Endothelial cell of umbilical vein (primary cell): ENCODE results near the gene ADAM22. TPM values are rescaled to one million over a fixed set of nuclear protein-coding genes. Genes with fewer than 3 reads are reported as not detected.

Source experiments
- BruUV-seq: library from RNA; stranded (reverse); fragments of 400-500 nt; replicated peaks from 2 replicates; lab custom pipeline; 2021; lab: Mats Ljungman, UMichigan
- CTCF ChIA-PET: fragments of 300-600, 350-600 bp; sonication (Branson Sonifier 250); formaldehyde crosslinking; loops from one replicate; lab custom pipeline; 2021; ENCODE audit warnings: antibody characterized with exemption, inconsistent platforms; lab: Charles Lee
- POLR2A ChIA-PET: fragments of 300-600, 350-600 bp; sonication (Branson Sonifier 250); formaldehyde crosslinking; loops from one replicate; lab custom pipeline; 2021; ENCODE audit warnings: antibody characterized with exemption, inconsistent platforms; lab: Charles Lee
- DNase-seq: peaks from one replicate; pipeline ENCODE4 v3.0.0-alpha.2; 2011; ENCODE audit warnings: low read depth, low spot score
- FAIRE-seq: peaks from 2 replicates; lab custom pipeline; 2011; peaks lifted over from hg19 to GRCh38; lab: Jason Lieb, UNC
- H2AFZ ChIP-seq: 2 replicates; pipeline ENCODE4 v1.6.0; 2012; ENCODE audit warnings: low read depth, low read length, control low read depth, inconsistent platforms
- H3K27ac ChIP-seq: 2 replicates; pipeline ENCODE4 v1.5.1; 2011; ENCODE audit warnings: low read depth, mild to moderate bottlenecking, control low read depth, low read length, moderate library complexity; ENCODE audit not compliant: insufficient read depth
- H3K27me3 ChIP-seq, 2 experiments: 2 replicates each; pipeline versions ENCODE4 v1.6.0 to v1.6.1; 2011; ENCODE audit warnings: low read length in 2 of 2, mixed read lengths in 1 of 2; ENCODE audit not compliant: control insufficient read depth in 2 of 2, insufficient read depth in 2 of 2
- H3K36me3 ChIP-seq, 2 experiments: 2 replicates in 1 of 2; 3 replicates in 1 of 2; pipeline ENCODE4 v1.5.1; 2011; ENCODE audit warnings: low read length in 2 of 2, mild to moderate bottlenecking in 1 of 2, moderate library complexity in 1 of 2; ENCODE audit not compliant: control insufficient read depth in 2 of 2, insufficient read depth in 2 of 2; ENCODE audit errors: extremely low read depth in 1 of 2
- H3K4me1 ChIP-seq: 3 replicates; pipeline ENCODE4 v1.5.1; 2011; ENCODE audit warnings: mild to moderate bottlenecking, low read length; ENCODE audit not compliant: control insufficient read depth, insufficient read depth; ENCODE audit errors: extremely low read depth
- H3K4me2 ChIP-seq: 2 replicates; pipeline ENCODE4 v1.6.1; 2011; ENCODE audit warnings: low read length, control low read depth, mixed read lengths; ENCODE audit not compliant: insufficient read depth
- H3K4me3 ChIP-seq, 3 experiments: fragments of 200-600 bp in 1 of 3; sonication (generic), shearing (Covaris generic) in 1 of 3; replicated peaks in 1 of 3; 2 replicates each; pipeline ENCODE4 v1.5.1; 2011 to 2016; ENCODE audit warnings: control low read depth in 3 of 3, low read length in 3 of 3, mild to moderate bottlenecking in 2 of 3, inconsistent platforms in 1 of 3, low read depth in 1 of 3, moderate library complexity in 1 of 3; ENCODE audit not compliant: insufficient read depth in 1 of 3
- H3K79me2 ChIP-seq: 2 replicates; pipeline ENCODE4 v1.6.0; 2012; ENCODE audit warnings: low read length, inconsistent platforms; ENCODE audit not compliant: control insufficient read depth, insufficient read depth
- H3K9ac ChIP-seq: replicated peaks from 2 replicates; pipeline ENCODE3; 2011; ENCODE audit warnings: low read length, control low read depth; ENCODE audit not compliant: insufficient read depth; ENCODE audit errors: extremely low read depth
- H3K9me1 ChIP-seq: replicated peaks from 3 replicates; pipeline ENCODE4 v1.6.0; 2011; ENCODE audit warnings: mild to moderate bottlenecking, low read length; ENCODE audit not compliant: control insufficient read depth, insufficient read depth; ENCODE audit errors: extremely low read depth
- H3K9me3 ChIP-seq: replicated peaks from 2 replicates; pipeline ENCODE4 v1.5.1; 2012; ENCODE audit warnings: low read length, inconsistent platforms; ENCODE audit not compliant: control insufficient read depth, insufficient read depth
- H4K20me1 ChIP-seq: replicated peaks from 2 replicates; pipeline ENCODE3; 2011; ENCODE audit warnings: mild to moderate bottlenecking, low read length; ENCODE audit not compliant: control insufficient read depth, insufficient read depth; ENCODE audit errors: extremely low read depth
- CTCF ChIP-seq, 2 donors: IDR thresholded peaks; 1 replicate in 1 of 2; 2 replicates in 1 of 2; pipeline ENCODE4 v1.5.1; 2011; ENCODE audit warnings: low read length in 2 of 2, mild to moderate bottlenecking in 2 of 2, moderate library complexity in 2 of 2, control low read depth in 1 of 2, inconsistent platforms in 1 of 2, low read depth in 1 of 2; ENCODE audit not compliant: insufficient read depth in 1 of 2; ENCODE audit errors: extremely low read depth in 1 of 2
- EZH2 ChIP-seq: IDR thresholded peaks from 2 replicates; pipeline ENCODE4 v1.6.1; 2012; ENCODE audit warnings: borderline replicate concordance, low read depth, mild to moderate bottlenecking, moderate library complexity, low read length, inconsistent platforms; ENCODE audit not compliant: severe bottlenecking
- FOS ChIP-seq: IDR thresholded peaks from 2 replicates; pipeline ENCODE4 v1.6.1; 2011; ENCODE audit warnings: mild to moderate bottlenecking, low read length, moderate library complexity, borderline replicate concordance; ENCODE audit not compliant: insufficient read depth
- GATA2 ChIP-seq: IDR thresholded peaks from 2 replicates; pipeline ENCODE4 v1.7.0; 2011; ENCODE audit warnings: low read depth, mild to moderate bottlenecking, moderate library complexity, mixed read lengths, low read length; ENCODE audit not compliant: insufficient read length, insufficient read depth
- JUN ChIP-seq: IDR thresholded peaks from 2 replicates; pipeline ENCODE4 v1.6.1; 2011; ENCODE audit warnings: borderline replicate concordance, low read depth; ENCODE audit not compliant: insufficient read length, insufficient read depth
- MAX ChIP-seq: IDR thresholded peaks from 2 replicates; pipeline ENCODE4 v1.6.1; 2011; ENCODE audit not compliant: insufficient read depth, insufficient read length
- MYC ChIP-seq: IDR thresholded peaks from one replicate; pipeline ENCODE4 v1.6.1; 2011; ENCODE audit warnings: mild to moderate bottlenecking, low read depth, low read length
- POLR2A ChIP-seq: IDR thresholded peaks from 2 replicates; pipeline ENCODE4 v1.6.1; 2012; ENCODE audit warnings: low read depth, mild to moderate bottlenecking, control low read depth, low read length
- POLR2AphosphoS5 ChIP-seq: IDR thresholded peaks from 2 replicates; pipeline ENCODE4 v1.6.1; 2012; ENCODE audit warnings: low read depth, mild to moderate bottlenecking, control low read depth, low read length, moderate library complexity; ENCODE audit not compliant: insufficient read depth
- dilution Hi-C: fragments of 300-500 bp; cut with MboI; formaldehyde crosslinking; loops from one replicate; pipeline ENCODE4 v1.15.0; 2019; ENCODE audit warnings: low sequenced_read_pairs; ENCODE audit not compliant: extremely low pct_ligation_motif_present
- intact Hi-C: fragments of 100-400 bp; cut with micrococcal nuclease; formaldehyde crosslinking; loops from one replicate; pipeline ENCODE4 v1.10.0; 2022
- polyA plus RNA-seq, 4 experiments: library from polyadenylated mRNA; depleted of rRNA in 3 of 4; stranded (reverse) in 3 of 4; unstranded in 1 of 4; fragments of >200 nt; gene quantifications; 2 replicates each; pipeline versions ENCODE4 v1.2.1 to v1.2.3, GENCODE V29; 2011 to 2012; ENCODE audit warnings: missing spikeins in 1 of 4
- total RNA-seq: library from RNA; stranded (reverse); gene quantifications from 2 replicates; pipeline ENCODE4 v1.2.3, GENCODE V29; 2021

ADAM22 gene
- total and polyA plus RNA-seq, 2 donors (not counting 3 experiments of a cell fraction or from before 2014, with no cell fraction given), result 0.33 to 0.53 TPM

DNA sequence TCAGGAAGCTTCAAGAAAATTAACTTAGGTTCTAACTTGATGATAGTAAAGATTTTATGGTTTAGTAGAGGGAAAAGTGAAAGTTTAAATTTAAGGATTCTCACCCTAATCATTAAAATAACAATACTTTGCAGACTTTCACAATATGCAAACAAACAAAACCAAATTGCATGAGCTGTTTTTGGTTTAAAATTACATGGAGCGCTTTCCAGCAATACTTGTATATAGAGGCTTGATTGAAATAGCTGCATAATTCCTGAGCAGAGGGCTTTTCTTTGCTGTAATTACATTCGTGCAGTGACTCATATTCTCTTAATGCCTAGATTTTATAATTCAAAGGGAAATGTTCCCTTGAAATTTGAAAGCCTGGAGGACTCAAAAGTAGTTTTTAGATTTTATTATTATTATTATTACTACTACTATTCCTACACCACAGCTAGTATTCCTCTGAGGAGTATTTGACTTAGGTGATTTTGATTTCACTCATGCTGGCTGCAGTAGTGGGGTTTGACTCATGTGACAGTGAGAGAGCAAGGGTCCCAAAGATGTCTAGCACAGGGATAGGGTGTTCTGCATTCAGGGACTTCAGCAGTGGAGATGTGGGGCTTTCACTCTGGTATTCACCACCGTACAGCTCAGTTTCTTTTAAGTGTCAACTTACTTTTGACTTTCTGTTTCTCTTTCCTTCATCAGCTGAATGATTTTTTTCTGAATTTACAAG lies 138.1 kb downstream of the ADAM22 start:
- Histone ChIP-seq H3K4me3 (no peak overlapping the region), H3K36me3 (no peaks in the 10 kb centered on the region), H3K9me1 (no peaks in the 10 kb centered on the region), H3K4me1 (no peaks in the 10 kb centered on the region), H3K9ac (no peak overlapping the region), H3K79me2 (no peaks in the 10 kb centered on the region), H2AFZ (no peak overlapping the region), H3K4me2 (no peak overlapping the region), H3K27ac (no peak overlapping the region), H3K27me3 (no peaks in the 10 kb centered on the region), H4K20me1 (no peaks in the 10 kb centered on the region), H3K9me3 (no peaks in the 10 kb centered on the region)
- ChIA-PET POLR2A (no interaction called here), CTCF (interaction anchor here (0.9 to 1.3 kb wide), 3 partner anchors 13 to 31 kb away, joined by 3 read pairs; no protein-coding TSS in a partner anchor)
- intact Hi-C loops, result no loop called here
- FAIRE-seq (no peak), DNase-seq (no peak)
- TF ChIP-seq MAX (no peak), CTCF (IDR thresholded peaks at IDR 0.05; ENCODE audit: extremely low read depth in 1 of 2, insufficient read depth in 1 of 2, low read depth in 1 of 2, low read length in 2 of 2) (no peak), FOS (no peak), POLR2AphosphoS5 (no peak), JUN (no peak), POLR2A (no peak), EZH2 (no peak), GATA2 (no peak), MYC (no peak)
- BruUV-seq, result no TSS peak
- dilution Hi-C loops, result no loop called here
